DMS 273 (cell line): ENCODE data around the gene MAPK8IP1.
"Not testable (repeated sequence)": the region's sequence is repeated elsewhere in the genome, so short reads cannot be mapped to it uniquely, and the experiment has no call there.

Experiments used
- DNase-seq: peaks from one replicate; lab custom pipeline; 2025; ENCODE audit not compliant: unreplicated experiment; lab: John Stamatoyannopoulos, UW

The MAPK8IP1 gene

DNA sequence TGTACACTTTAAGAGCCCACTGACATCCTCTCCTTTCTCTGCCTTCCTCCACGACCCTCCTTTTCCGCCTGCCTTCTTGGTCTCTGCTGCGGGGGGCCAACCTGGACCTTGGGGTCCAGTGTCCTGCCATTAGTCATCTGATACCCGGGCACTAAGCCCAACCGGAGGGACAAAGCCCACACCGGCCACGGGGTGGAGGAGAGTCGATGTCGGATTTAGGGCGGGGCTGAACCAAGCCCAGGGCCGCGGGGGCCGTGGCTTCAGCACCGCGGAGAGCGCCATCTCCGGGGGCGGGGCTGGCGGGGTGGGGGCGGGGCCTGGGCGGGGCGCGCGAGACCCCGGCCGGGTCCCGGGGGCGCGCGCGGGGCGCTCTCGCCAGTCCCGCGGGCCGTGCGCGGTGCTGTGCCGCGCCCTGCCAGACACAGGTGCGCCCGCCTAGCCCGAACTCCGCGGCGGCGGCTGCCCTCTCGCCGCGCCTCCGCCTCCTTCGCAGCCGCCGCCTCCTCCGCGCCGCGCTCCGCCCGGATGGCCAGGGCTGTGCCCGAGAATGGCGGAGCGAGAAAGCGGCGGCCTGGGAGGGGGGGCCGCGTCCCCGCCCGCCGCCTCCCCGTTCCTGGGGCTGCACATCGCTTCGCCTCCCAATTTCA is at the start of gene MAPK8IP1:
TSS of gene MAPK8IP1 (plus strand) at position 378 of the 647 bp plus-strand sequence. CDS start at position 548, 170 bp downstream.
- peak; percentile 78 for DNase-seq

DNA sequence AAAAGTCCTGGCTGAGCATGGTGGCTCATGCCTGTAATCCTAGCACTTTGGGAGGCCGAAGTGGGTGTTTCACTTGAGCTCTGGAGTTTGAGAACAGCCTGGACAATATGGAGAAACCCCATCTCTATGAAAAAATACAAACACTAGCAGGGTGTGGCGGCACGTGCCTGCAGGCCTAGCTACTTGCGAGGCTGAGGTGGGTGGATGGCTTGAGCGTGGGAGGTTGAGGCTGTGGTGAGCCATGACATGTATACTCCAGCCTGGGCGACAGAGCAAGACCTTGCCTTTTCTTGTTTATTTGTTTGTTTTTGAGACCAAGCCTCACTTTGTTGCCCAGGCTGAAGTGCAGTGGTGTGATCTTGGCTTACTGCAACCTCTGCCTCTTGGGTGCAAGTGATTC is 46.2 kb upstream of the MAPK8IP1 start:
- DNase-seq, result no peak

DNA sequence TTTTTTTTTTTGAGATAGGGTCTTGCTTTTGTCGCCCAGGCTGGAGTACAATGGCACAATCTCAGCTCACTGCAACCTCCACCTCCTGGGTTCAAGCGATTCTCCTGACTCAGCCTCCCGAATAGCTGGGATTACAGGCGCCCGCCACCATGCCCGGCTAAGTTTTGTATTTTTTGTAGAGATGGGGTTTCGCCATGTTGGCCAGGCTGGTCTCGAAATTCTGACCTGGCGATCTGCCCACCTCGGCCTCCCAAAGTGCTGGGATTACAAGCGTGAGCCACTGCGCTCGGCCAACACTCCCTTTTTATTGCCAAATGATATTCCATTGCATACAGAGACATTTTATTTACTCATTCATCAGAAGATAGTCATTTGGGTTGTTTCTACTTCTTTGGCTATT is 45.2 kb upstream of the MAPK8IP1 start:
- not testable (repeated sequence) for DNase-seq

DNA sequence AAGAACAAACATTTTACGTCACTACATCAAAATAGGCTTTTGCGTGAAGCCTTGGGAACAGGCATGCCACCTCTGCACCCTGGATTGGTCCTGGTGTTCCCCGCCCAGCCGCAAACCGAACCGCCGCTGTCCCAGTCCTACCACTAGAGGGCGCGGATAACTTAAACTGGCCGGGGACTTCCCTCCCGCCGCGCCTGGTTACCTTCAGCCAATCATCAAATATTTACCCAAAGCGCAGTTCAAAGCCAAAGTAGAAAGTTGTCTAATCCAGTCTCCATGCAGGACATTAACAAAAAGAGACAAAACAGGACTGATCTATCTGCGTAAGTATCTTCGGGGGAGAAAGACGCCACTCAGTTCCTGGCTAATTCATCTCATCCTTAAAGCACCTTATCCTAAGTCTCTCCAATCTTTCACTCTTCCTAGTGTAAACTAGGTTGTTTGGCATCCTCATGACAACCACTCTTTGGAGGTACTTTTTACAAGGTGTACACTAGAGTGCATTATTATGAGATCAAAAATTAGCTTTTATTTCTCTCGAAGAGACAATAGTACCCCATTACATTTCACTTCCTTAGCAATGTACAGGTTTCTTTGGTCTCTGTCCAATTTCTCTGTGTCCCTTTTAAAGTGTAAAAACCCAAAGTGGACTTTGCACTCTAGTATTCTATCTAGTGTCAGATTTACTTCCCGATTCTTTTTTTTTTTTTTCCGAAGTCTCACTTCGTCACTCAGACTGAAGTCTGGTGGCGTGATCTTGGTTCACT is 42.1 kb upstream of the MAPK8IP1 start:
- peak; percentile 92 for DNase-seq

DNA sequence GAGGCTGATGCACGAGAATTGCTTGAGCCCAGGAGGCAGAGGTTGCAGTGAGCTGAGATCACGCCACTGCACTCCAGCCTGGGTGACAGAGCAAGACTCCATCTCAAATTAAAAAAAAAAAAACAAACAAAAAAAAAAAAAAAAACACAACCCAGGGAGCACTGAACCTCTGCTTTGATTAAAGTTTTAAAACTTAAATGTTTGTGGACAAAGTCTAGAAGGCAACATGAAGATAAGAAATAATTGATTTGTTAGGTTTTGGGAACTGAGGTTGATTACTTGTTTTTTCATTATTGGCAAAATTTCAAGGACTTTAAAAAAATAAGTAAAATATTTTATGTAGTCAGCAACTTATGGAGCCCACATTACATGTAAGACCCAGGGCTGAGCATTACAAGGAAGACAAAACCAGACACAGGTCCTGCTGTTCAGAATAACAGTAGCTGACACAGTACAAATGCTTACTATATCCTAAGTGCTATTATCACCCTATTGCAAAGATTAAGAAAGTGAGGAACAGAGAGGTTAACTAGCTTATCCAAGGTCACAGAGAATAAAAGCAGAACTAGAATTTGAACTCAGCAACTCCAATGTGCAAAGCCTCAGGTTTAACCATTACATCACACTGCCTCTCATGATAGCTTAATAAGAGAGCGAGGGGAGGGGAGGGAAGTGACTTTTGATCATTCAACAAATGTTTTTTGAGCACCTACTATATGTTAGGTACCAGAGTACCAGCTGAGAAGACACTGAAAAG is 40.5 kb upstream of the MAPK8IP1 start:
- no peak for DNase-seq

DNA sequence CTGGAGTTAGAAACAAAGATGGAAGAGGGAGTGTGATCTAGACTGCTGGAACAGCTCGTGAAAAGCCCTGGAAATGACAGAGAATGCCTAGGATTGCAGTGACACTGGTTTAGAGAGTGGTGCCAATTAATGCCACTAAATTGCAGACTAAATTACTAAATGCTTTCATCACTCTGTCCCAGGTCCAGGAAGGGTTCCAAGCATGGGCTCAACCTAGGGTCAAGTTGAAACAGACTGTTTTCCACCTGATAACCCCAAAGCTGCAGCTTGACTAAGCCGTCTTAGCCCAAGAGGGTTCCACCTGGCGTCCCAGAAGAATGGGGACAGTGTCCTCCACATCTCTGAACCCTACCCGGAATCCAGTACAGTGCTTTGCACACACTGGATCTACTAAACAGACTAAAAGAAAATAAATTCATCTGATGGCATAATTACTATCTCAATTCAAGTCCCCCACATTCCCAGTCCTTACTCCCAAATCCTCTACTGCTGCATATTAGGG is 39.2 kb upstream of the MAPK8IP1 start:
- DNase-seq, result no peak

DNA sequence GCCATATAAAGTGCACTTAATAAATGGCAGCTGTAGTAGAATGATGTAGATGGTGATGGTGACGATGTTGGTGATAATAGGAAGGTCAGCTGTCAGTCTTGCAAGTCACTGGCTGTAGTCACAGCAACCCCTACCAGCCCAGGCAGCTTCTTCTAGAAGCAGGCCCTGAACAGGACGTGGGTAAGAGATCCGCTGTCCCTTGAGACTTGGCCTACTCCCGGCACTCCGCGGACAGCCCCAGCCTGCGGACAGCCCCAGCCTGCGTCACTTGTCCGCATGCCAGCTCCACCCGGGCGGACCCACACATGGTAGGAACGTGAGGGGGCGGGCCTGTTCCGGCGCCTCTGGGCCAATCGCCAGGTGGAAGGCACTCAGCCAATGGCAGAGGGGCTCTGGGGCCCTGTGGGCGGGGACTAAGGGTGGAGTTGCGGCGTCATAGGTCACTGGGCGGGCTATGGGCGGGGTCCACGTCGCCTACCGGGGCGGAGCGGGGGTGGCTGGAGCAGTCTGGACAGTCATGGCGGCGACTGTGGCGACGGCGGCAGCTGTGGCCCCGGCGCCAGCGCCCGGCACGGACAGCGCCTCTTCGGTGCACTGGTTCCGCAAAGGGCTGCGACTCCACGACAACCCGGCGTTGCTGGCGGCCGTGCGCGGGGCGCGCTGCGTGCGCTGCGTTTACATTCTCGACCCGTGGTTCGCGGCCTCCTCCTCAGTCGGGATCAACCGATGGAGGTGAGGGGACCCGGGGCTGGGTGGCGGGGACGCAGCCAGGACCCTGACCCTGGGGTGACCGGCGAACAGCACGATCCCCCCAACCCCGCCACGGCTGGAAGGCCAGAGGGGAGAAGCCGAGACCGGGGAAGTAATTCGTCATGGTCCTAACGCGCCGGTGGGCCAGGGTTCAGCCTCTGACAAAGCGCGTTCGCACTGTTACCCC is 38.2 kb upstream of the MAPK8IP1 start, which contains the start of gene CRY2:
TSS of gene CRY2 (plus strand) at position 502 of the 937 bp plus-strand sequence. CDS start at position 518, 16 bp downstream.
- peak; percentile 97 for DNase-seq

DNA sequence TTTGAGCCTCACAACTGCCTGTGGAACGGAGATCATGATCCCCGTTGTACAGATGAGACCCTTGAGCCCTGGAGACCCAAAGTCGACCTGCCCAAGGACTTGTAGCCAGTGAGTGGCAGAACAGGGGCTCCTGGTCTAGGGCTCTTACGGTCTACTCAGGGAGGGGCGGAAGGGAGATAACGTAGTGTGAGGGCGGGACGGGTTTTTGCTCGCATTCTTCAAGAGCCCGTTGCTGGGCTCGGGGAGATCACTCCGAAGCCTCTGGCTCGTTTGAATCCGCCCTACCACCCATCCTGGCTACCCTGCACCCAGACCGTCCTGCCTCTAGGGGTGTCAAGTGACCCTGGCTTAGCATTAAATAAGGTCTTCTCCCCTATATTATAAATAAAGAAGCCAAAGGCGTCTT is 37.5 kb upstream of the MAPK8IP1 start:
- DNase-seq, result peak; percentile 66

DNA sequence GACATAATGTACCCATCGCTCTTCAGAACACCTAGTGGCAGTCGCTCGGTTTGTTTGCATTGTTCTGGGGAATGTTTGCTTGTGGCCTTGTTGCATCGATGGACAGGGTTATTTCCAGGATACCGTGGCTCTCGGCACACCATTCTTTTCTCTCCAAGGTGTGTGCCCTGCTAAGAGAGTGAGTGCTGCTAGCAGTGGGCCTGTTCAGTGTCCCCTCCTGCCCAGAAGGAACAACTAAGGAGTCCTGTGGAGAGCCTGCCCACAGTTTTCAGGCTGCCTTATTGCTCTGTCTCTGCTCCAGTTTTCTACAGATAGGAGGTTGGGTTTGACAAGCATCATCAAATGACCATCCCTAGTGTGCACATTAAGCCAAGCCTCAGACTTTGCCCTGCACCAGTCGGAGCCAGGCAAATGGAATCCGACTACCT is 36.8 kb upstream of the MAPK8IP1 start:
- no peak for DNase-seq

DNA sequence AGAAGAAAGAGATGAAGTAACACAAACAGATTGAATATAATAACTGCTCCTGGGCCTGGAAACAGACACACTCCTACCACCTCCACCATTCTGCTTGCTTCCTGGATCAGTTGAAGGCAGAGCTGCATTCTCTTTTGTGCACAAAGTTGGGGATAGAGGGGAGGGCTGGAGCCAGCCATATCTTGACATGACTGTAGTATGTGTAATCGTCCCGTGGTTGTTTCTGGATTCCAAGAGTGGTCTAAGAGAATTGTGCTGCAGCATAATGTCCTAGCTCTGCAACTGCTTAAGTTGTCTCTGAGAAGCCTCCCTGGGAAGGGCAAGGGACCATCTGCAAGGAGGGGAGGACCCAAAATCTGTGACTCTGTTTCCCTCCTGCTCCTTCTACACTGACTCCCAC is 35.0 kb upstream of the MAPK8IP1 start:
- no peak for DNase-seq

DNA sequence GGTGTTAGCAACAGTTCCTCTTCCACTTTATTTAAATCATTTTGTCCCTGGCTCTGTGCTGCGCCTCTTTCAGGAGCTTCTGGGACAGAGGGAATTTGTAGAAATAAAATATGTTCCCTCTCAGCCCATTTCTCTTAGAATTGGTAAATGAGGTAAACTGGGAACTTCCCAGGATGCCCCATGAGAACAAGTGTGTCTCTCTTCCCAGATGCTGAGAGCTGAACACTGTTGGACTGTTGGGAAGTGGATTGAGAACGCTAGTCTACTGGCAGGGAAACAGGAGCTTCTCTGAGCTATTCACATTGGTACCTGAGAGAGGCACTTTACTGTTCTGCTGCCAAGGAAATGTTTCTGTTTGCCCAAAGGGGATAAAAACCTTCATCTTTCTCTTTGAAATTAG is 34.2 kb upstream of the MAPK8IP1 start:
- no peak for DNase-seq

DNA sequence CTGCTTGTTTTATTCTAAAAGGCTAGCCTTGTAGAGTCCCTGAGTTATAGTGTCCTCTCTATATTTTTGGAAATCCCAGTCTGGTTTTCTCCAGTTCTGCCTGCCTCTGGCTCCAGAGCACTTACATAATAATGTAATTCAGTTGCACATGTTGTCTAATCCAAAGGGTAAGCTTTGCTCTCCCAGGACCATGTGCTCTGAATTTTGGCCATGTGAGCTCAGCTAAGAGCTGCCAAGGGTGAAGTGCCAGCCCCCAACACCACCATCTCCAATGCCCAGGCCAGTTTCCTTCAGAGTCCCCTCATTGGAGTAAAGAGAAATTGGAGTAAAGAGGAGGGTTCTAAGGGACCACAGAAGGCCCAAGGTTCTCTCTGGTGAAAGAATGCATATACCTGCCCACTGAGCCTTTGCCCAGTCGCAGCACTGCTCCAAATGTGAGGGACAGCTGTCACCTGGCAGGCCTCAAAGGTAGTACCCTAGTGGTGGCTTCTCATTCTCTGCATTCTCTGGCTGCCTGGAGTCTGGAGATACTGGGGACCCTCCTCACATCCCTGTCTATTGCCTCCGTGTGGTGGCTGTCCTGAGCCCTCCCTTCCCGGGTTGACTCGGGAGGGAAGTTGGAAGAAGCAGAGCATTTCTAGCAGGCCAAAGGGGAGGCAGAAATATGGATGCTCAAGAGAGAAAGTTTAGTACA is 33.3 kb upstream of the MAPK8IP1 start:
- peak; percentile 40 for DNase-seq

DNA sequence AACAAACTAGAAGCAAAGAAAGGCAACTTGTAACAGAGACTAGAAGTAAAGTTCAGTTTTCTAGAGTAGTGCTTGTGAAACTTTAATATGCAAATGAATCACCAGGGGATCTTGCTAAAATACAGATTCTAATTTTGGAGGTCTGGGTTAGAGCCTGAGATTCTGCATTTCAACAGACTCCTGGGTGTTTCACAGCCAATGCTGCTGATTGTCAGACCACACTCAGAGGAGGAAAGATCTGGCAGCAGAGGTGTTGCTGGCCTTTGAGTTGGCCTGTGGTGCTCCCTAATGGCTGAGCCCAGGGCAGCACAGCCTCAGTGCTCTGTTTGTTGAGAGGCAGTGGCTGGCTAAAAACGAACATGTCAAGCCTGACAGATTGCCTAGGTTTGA is 32.7 kb upstream of the MAPK8IP1 start:
- DNase-seq, result no peak

DNA sequence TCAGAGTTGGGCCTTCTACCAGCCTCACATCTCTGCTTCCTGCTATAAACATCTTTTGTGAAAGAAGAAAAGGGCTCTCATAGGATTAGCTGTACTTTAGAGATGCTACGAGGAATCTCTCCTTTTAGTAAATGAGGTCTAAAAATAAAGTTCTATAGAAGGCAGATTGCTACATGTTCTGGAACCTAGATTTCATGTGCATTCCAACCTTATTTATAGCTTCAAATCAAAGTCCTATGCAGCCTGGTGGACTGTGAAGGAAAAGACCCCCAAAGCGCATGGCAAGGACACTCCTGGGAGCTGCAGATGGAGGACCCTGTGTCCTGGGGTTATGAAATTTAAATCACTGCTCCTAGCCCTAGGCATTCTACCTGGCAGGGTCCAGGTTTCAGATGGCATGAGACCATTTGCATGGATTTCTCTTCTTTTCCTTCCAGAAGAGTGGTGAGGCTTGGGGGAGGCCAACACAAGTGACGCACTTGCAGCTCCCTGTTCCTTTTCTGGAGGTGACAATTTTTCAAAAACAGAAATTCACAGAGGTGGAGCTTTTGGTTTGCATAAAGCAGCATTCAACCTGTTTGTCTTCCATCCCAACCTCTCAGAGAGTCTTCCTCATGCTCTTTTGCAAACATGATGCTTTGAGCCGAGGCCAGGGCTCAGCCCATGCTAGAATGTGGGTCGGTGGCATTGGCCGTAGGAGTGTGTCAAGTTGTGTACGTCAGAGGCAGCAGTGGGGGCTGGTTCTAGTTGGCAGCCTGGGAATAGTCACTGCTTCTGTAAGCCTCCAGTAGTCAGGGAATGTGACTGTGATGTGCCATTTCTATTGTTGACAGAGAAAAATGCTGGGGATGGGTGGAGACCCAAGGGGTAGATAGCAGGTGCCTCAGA is 31.9 kb upstream of the MAPK8IP1 start:
- DNase-seq, result no peak

DNA sequence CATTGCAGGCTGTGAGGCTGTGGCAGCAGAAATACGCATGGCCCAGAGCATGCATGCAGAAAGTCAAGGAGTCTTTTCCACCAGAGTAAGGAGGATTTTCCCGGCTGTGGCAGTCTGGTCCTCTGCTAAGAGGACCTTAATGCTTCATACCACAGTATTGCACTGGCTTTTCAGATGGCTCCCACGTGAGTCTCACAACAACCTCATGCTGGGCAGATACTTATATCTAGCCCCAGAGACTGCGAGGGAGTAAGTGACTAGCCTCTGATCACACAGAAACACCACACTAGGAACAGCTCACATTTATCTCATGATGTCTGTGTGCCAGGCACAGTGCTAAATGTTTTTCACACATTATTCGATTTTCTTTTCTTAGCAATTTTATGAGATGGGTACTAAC is 30.1 kb upstream of the MAPK8IP1 start:
- no peak for DNase-seq

DNA sequence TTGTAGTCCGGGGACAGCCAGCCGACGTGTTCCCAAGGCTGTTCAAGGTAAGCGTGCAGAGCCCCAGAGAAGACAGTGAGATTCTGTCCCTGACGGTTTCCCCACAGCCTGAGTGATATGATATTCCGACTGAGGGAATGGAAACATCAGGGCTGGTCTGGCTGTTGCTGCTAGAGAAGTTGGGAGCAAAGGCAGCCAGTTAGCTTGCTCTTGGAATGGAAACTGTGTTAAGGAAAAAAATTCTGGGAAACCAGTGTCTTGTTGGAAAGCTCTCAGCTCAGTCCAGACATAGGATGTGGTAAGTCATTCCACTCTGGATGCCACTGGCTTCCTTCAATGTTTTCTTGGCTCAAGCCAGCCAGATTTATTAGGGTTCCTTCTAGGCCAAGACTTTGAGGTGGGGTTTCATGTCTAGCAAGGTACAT is 29.4 kb upstream of the MAPK8IP1 start:
- DNase-seq, result no peak

DNA sequence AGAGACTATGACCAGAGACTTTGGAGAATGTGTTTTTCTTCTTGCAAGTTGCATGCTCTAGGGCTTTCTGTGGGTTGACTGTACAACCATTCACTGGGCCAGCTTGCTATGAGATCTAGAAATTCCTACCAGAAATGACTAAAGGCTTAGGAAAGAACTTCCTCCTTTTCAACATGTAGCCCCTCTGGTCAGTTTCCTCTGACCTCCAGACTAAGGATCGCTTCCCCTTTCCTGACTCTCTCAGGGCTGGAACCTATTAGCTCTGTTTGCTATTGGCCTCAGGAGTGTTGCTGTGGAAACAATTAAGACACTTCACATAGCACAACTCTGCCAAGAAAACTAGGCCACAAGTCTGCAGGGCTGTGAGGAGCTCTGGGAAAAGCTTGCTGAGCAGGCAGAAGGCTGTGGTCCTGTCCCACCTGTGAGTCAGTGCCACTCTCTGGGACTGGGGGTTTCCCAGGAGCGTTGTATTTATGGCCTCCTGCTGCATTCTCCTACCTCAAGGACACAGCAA is 27.4 kb upstream of the MAPK8IP1 start:
- DNase-seq, result peak; percentile 18

DNA sequence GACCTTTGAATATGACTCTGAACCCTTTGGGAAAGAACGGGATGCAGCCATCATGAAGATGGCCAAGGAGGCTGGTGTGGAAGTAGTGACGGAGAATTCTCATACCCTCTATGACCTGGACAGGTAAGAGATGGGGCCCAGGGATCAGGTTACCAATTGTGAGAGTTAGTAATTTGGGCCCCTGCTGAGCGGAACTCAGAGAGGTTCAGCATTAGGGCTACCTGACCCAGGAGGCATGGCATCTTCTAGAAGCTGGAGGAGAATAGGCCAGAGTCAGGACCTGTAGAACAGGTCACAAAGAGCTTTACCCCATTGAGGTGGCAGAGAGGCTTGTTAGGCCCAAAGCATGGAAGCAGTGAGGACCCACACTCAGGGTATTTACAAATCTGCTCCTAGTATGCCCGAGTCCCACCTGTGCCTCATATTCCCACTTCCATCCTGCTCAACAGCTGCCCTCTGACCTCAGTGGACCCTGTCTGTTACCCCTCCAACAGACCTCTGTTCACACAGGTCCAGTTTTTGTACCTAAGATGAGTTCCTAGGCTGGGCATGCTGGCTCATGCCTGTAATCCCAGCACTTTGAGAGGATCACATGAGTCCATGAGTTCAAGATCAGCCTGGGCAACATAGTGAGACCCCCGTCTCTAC is 26.6 kb upstream of the MAPK8IP1 start:
- no peak for DNase-seq
